Measurements from ENCODE around the gene TBX1.

The TBX1 gene

GRCh38 chr22:19753996-19754700 is 6.4 kb upstream of the TBX1 start:
- no peak for DNase-seq

- DNase-seq, result no peak
Measured at GRCh38 chr22:19754701-19755144, 5.9 kb upstream of the TBX1 start.

- no peak for DNase-seq
Measured at GRCh38 chr22:19755145-19755710, 5.3 kb upstream of the TBX1 start.

GRCh38 chr22:19755722-19756287 is 4.8 kb upstream of the TBX1 start:
- no peak for DNase-seq

- no peak for DNase-seq
Measured at GRCh38 chr22:19756288-19757128, 4.1 kb upstream of the TBX1 start.

- DNase-seq, result no peak
Measured at GRCh38 chr22:19757140-19757984, 3.2 kb upstream of the TBX1 start.

GRCh38 chr22:19757985-19758895 is 2.3 kb upstream of the TBX1 start:
- no peak for DNase-seq

GRCh38 chr22:19758896-19759426 is 1.6 kb upstream of the TBX1 start:
- no peak for DNase-seq

GRCh38 chr22:19759427-19760057 is 1.0 kb upstream of the TBX1 start:
- no peak for DNase-seq

GRCh38 chr22:19760951-19761724 is 560 bp downstream of the TBX1 start:
- DNase-seq, result no peak

GRCh38 chr22:19761725-19762567 is 1.4 kb downstream of the TBX1 start:
- no peak for DNase-seq

GRCh38 chr22:19762568-19763457 is 2.2 kb downstream of the TBX1 start:
- no peak for DNase-seq

- no peak for DNase-seq
Measured at GRCh38 chr22:19763458-19764298, 3.1 kb downstream of the TBX1 start.

- DNase-seq, result no peak
Measured at GRCh38 chr22:19764299-19764593, 3.7 kb downstream of the TBX1 start.

GRCh38 chr22:19764636-19765476 is 4.3 kb downstream of the TBX1 start:
- DNase-seq, result no peak
